GM12878 (cell line): ENCODE results near the gene GABRA6. TPM values are rescaled to one million over a fixed set of nuclear protein-coding genes. Genes with fewer than 3 reads are reported as not detected.

ENCODE experiments used
- ATAC-seq: fragments of 200-7000 bp; cut with Tn5 transposase; 3 replicates; pipeline ENCODE4 v1.9.1; 2020; ENCODE audit warnings: mild to moderate bottlenecking, moderate library complexity
- BruUV-seq: library from RNA; stranded (reverse); fragments of 400-500 nt; replicated peaks from 2 replicates; lab custom pipeline; 2021; lab: Mats Ljungman, UMichigan
- CTCF ChIA-PET: fragments of 300-600 bp; sonication (Branson Sonifier 250); formaldehyde crosslinking; extraction: SDS; loops from one replicate; lab custom pipeline; 2021; ENCODE audit warnings: inconsistent platforms; lab: Yijun Ruan, JAX
- POLR2A ChIA-PET: fragments of 350-600 bp; formaldehyde crosslinking; extraction: SDS; loops from one replicate; lab custom pipeline; 2021; ENCODE audit warnings: inconsistent platforms; lab: Charles Lee
- RAD21 ChIA-PET: fragments of 300-600 bp; sonication (Branson Sonifier 250); formaldehyde crosslinking; loops from one replicate; lab custom pipeline; 2023; ENCODE audit warnings: antibody characterized with exemption; ENCODE audit not compliant: unreplicated experiment; lab: Charles Lee
- SMC1A ChIA-PET: fragments of 300-600 bp; sonication (Branson Sonifier 250); formaldehyde crosslinking; loops from one replicate; lab custom pipeline; 2023; ENCODE audit not compliant: unreplicated experiment, uncharacterized antibody; lab: Charles Lee
- DNase-seq: peaks from one replicate; pipeline ENCODE4 v3.0.0-alpha.2; 2011; ENCODE audit warnings: low read depth, low spot score
- FAIRE-seq: peaks from 3 replicates; lab custom pipeline; 2011; peaks lifted over from hg19 to GRCh38; lab: Jason Lieb, UNC
- H2AFZ ChIP-seq: 2 replicates; pipeline ENCODE4 v1.6.0; 2011; ENCODE audit warnings: low read depth, low read length, control low read depth; ENCODE audit not compliant: control insufficient read depth
- H3K27ac ChIP-seq: 2 replicates; pipeline ENCODE4 v1.5.1; 2011; ENCODE audit warnings: control low read depth; ENCODE audit not compliant: control insufficient read depth, insufficient read depth
- H3K27me3 ChIP-seq, 2 experiments: replicated peaks in 1 of 2; 2 replicates each; pipeline versions ENCODE4 v1.6.0 to v1.6.1; 2011; ENCODE audit warnings: low read length in 1 of 2; ENCODE audit not compliant: control insufficient read depth in 2 of 2, insufficient read depth in 2 of 2
- H3K36me3 ChIP-seq, 2 experiments: 2 replicates each; pipeline ENCODE4 v1.5.1; 2011; ENCODE audit warnings: low read length in 1 of 2; ENCODE audit not compliant: control insufficient read depth in 2 of 2, insufficient read depth in 2 of 2
- H3K4me1 ChIP-seq: 2 replicates; pipeline ENCODE4 v1.6.1; 2011; ENCODE audit warnings: mild to moderate bottlenecking, low read length, moderate library complexity, mixed read lengths; ENCODE audit not compliant: control insufficient read depth, insufficient read depth
- H3K4me2 ChIP-seq: 2 replicates; pipeline ENCODE4 v1.6.0; 2011; ENCODE audit warnings: control low read depth; ENCODE audit not compliant: control insufficient read depth, insufficient read depth
- H3K4me3 ChIP-seq: fragments of 200-600 bp; sonication (generic); 2 replicates; pipeline ENCODE4 v1.5.1; 2016
- H3K79me2 ChIP-seq: 2 replicates; pipeline ENCODE4 v1.6.0; 2011; ENCODE audit warnings: low read length; ENCODE audit not compliant: control insufficient read depth, insufficient read depth
- H3K9ac ChIP-seq: 2 replicates; pipeline ENCODE4 v1.8.0; 2011; ENCODE audit warnings: low read length, control low read depth, mixed read lengths; ENCODE audit not compliant: control insufficient read depth, insufficient read depth
- H3K9me3 ChIP-seq: replicated peaks from 3 replicates; pipeline ENCODE4 v1.5.1; 2011; ENCODE audit warnings: mild to moderate bottlenecking, low read length; ENCODE audit not compliant: control insufficient read depth, insufficient read depth
- H4K20me1 ChIP-seq: 2 replicates; pipeline ENCODE4 v1.6.0; 2011; ENCODE audit not compliant: control insufficient read depth, insufficient read depth
- ATF2 ChIP-seq: IDR thresholded peaks from 2 replicates; pipeline ENCODE4 v1.6.1; 2012; ENCODE audit warnings: low read length, inconsistent platforms
- ATF3 ChIP-seq: IDR thresholded peaks from 2 replicates; pipeline ENCODE4 v1.6.1; 2011; ENCODE audit warnings: low read depth, mild to moderate bottlenecking, low read length, moderate library complexity, borderline replicate concordance; ENCODE audit errors: extremely low read depth
- BCL3 ChIP-seq: IDR thresholded peaks from 2 replicates; pipeline ENCODE4 v1.6.1; 2011; ENCODE audit warnings: borderline replicate concordance, low read depth, mild to moderate bottlenecking, moderate library complexity, low read length; ENCODE audit not compliant: insufficient read depth, poor library complexity, severe bottlenecking
- BHLHE40 ChIP-seq, 2 experiments: fragments of 450-650 bp in 1 of 2; IDR thresholded peaks; 2 replicates each; pipeline ENCODE4 v1.6.1; 2011 to 2017; ENCODE audit warnings: low read depth in 2 of 2, borderline replicate concordance in 1 of 2, improper control_type of control experiment in 1 of 2, low read length in 1 of 2, mild to moderate bottlenecking in 1 of 2
- BRCA1 ChIP-seq: IDR thresholded peaks from 2 replicates; pipeline ENCODE4 v1.6.1; 2011; ENCODE audit warnings: low read depth, low read length, improper control_type of control experiment
- NFXL1 ChIP-seq: fragments of 450-650 bp; IDR thresholded peaks from 2 replicates; pipeline ENCODE4 v1.6.1; 2017; ENCODE audit warnings: antibody characterized with exemption, mild to moderate bottlenecking, borderline replicate concordance
- NKRF ChIP-seq: fragments of 450-650 bp; conservative IDR thresholded peaks from 2 replicates; pipeline ENCODE4 v1.6.1; 2017; ENCODE audit warnings: mild to moderate bottlenecking, moderate library complexity
- POU2F2 ChIP-seq: IDR thresholded peaks from 3 replicates; pipeline ENCODE4 v1.6.1; 2011; ENCODE audit warnings: low read depth, mild to moderate bottlenecking, low read length, borderline replicate concordance
- STAT3 ChIP-seq: IDR thresholded peaks from 2 replicates; pipeline ENCODE4 v1.6.1; 2011; ENCODE audit warnings: low read depth, low read length, improper control_type of control experiment
- ZBTB40 ChIP-seq: fragments of 450-650 bp; IDR thresholded peaks from 2 replicates; pipeline ENCODE4 v1.6.1; 2016; ENCODE audit warnings: mild to moderate bottlenecking, moderate library complexity, borderline replicate concordance
- in situ Hi-C: fragments of 300-500 bp; cut with MboI; formaldehyde crosslinking; loops from 9 replicates; pipeline ENCODE4 v1.14.3; 2018; ENCODE audit warnings: mixed read lengths
- intact Hi-C: fragments of 100-400 bp; cut with micrococcal nuclease; formaldehyde crosslinking; loops from one replicate; pipeline ENCODE4 v1.14.2; 2022; ENCODE audit not compliant: unreplicated experiment
- polyA plus RNA-seq, 11 experiments: library from polyadenylated mRNA; depleted of rRNA in 4 of 11; unstranded in 6 of 11; stranded (reverse) in 5 of 11; fragments of >200 nt; fragmentation: Nextera tagmentation in 4 of 11; fragmentation: Illumina TruSeq in 1 of 11; extraction: Ambion mirVana in 4 of 11; extraction: Trizol in 1 of 11; gene quantifications; 1 replicate in 1 of 11; 2 replicates in 10 of 11; pipeline versions ENCODE4 v1.2.1 to v1.2.3, GENCODE V29; 2011 to 2016; ENCODE audit warnings: inconsistent platforms in 2 of 11, missing spikeins in 2 of 11, low read depth in 1 of 11
- total RNA-seq, 4 experiments: library from RNA; depleted of rRNA in 3 of 4; stranded (reverse); fragments of >200 nt in 3 of 4; fragmentation: Illumina TruSeq in 1 of 4; extraction: Trizol in 1 of 4; gene quantifications; 2 replicates each; pipeline versions ENCODE4 v1.2.1 to v1.2.3, GENCODE V29; 2013 to 2021

The GABRA6 gene
- total and polyA plus RNA-seq, 10 of the 15 experiments (the other 5 are each of a cell fraction or from before 2014, with no cell fraction given): not detected

GRCh38 chr5:161720460-161720859, 34.9 kb downstream of the GABRA6 start:
- SMC1A ChIA-PET: no interaction called here
- Histone ChIP-seq H3K9ac (no peak overlapping the region), H3K4me3 (no peak overlapping the region), H3K36me3 (no peaks in the 10 kb centered on the region), H3K79me2 (no peaks in the 10 kb centered on the region), H3K27ac (no peak overlapping the region), H4K20me1 (no peaks in the 10 kb centered on the region), H2AFZ (no peak overlapping the region), H3K4me1 (no peaks in the 10 kb centered on the region), H3K4me2 (no peak overlapping the region), H3K27me3 (no peaks in the 10 kb centered on the region), H3K9me3 (no peaks in the 10 kb centered on the region)
- ATAC-seq (no peak), FAIRE-seq (no peak), DNase-seq (no peak)
- BruUV-seq: no TSS peak
- POLR2A ChIA-PET: no interaction called here
- in situ Hi-C loops: no loop called here
- CTCF ChIA-PET: interaction anchor here (0.8 kb wide), 1 partner anchor 11 kb away, joined by 3 read pairs; no protein-coding TSS in a partner anchor
- RAD21 ChIA-PET: no interaction called here
- intact Hi-C loops: no loop called here
- TF ChIP-seq STAT3: no peak
- no peak for TF ChIP-seq ATF2
- no peak for TF ChIP-seq NFXL1
- TF ChIP-seq BRCA1: no peak
- no peak for TF ChIP-seq BCL3
- TF ChIP-seq POU2F2: no peak
- no peak for TF ChIP-seq ATF3
- no peak for TF ChIP-seq ZBTB40
- no peak for TF ChIP-seq NKRF
- no peak for TF ChIP-seq BHLHE40 (IDR thresholded peaks at IDR 0.05; ENCODE audit: borderline replicate concordance in 1 of 2, low read depth in 2 of 2, low read length in 1 of 2)
